ENCODE measurements around the gene BBS7.

BBS7 gene

GRCh38 chr4:121801715-121802075 is 68.6 kb downstream of the BBS7 start:
- Histone ChIP-seq H3K9ac (ENCODE audit: low read depth, low read length, poor library complexity, severe bottlenecking) (peak overlapping the region; percentile 95), H3K9me2 (replicated peaks; ENCODE audit: low read depth, low read length) (no peaks in the 10 kb centered on the region), H3K4me3 (ENCODE audit: low read length, poor library complexity, severe bottlenecking) (peak overlapping the region; percentile 95), H3K27me3 (ENCODE audit: insufficient read depth, low read length, poor library complexity, severe bottlenecking) (peaks cover under 1% of the 10 kb centered on the region), H3F3A (ENCODE audit: low read depth) (no peaks in the 10 kb centered on the region), H3K4me2 (ENCODE audit: low read depth, low read length, poor library complexity, severe bottlenecking) (peak overlapping the region; percentile 97), H3K4me1 (ENCODE audit: insufficient read depth, low read length, poor library complexity, severe bottlenecking) (peaks cover 33% of the 10 kb centered on the region), H3K9me3 (ENCODE audit: insufficient read depth, low read depth, low read length) (no peaks in the 10 kb centered on the region), H3K79me2 (ENCODE audit: insufficient read depth, low read length) (peaks cover 43% of the 10 kb centered on the region), H3K36me3 (ENCODE audit: insufficient read depth, low read length) (peaks cover 13% of the 10 kb centered on the region; the same call in 1 of the 2 replicates), H4K20me1 (ENCODE audit: insufficient read depth, low read length, poor library complexity, severe bottlenecking) (peaks cover 21% of the 10 kb centered on the region), H2AFZ (ENCODE audit: low read length) (peak overlapping the region; percentile 98)
- no peak for TF ChIP-seq EZH2phosphoT487 (IDR thresholded peaks at IDR 0.05; ENCODE audit: borderline replicate concordance)
- TF ChIP-seq, protein P1, sequence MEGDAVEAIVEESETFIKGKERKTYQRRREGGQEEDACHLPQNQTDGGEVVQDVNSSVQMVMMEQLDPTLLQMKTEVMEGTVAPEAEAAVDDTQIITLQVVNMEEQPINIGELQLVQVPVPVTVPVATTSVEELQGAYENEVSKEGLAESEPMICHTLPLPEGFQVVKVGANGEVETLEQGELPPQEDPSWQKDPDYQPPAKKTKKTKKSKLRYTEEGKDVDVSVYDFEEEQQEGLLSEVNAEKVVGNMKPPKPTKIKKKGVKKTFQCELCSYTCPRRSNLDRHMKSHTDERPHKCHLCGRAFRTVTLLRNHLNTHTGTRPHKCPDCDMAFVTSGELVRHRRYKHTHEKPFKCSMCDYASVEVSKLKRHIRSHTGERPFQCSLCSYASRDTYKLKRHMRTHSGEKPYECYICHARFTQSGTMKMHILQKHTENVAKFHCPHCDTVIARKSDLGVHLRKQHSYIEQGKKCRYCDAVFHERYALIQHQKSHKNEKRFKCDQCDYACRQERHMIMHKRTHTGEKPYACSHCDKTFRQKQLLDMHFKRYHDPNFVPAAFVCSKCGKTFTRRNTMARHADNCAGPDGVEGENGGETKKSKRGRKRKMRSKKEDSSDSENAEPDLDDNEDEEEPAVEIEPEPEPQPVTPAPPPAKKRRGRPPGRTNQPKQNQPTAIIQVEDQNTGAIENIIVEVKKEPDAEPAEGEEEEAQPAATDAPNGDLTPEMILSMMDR (conservative IDR thresholded peaks at IDR 0.05; ENCODE audit: low read length), result no peak

GRCh38 chr4:121800961-121801714 is 69.1 kb downstream of the BBS7 start, which contains the start of gene EXOSC9:
EXOSC9 (plus strand) TSS chr4:121801323; CDS start chr4:121801425, 102 bp downstream.
- no peak for TF ChIP-seq EZH2phosphoT487 (IDR thresholded peaks at IDR 0.05; ENCODE audit: borderline replicate concordance)
- TF ChIP-seq, protein P1 (conservative IDR thresholded peaks at IDR 0.05; ENCODE audit: low read length), result no peak
- H3K4me3 ChIP-seq (ENCODE audit: low read length, poor library complexity, severe bottlenecking), result peak within 1 kb of the TSS; percentile 95
- H2AFZ ChIP-seq (ENCODE audit: low read length), result peak within 1 kb of the TSS; percentile 98
- H4K20me1 ChIP-seq (ENCODE audit: insufficient read depth, low read length, poor library complexity, severe bottlenecking), result peaks cover 21% of the 10 kb centered on the region
- H3K79me2 ChIP-seq (ENCODE audit: insufficient read depth, low read length), result peaks cover 43% of the 10 kb centered on the region
- H3K9me3 ChIP-seq (ENCODE audit: insufficient read depth, low read depth, low read length), result no peaks in the 10 kb centered on the region
- peaks cover 6% of the 10 kb centered on the region for H3K27me3 ChIP-seq (ENCODE audit: insufficient read depth, low read length, poor library complexity, severe bottlenecking)
- H3K4me1 ChIP-seq (ENCODE audit: insufficient read depth, low read length, poor library complexity, severe bottlenecking), result peaks cover 33% of the 10 kb centered on the region
- H3K9ac ChIP-seq (ENCODE audit: low read depth, low read length, poor library complexity, severe bottlenecking), result peak within 1 kb of the TSS; percentile 95
- peaks cover 9% of the 10 kb centered on the region; the same call in 1 of the 2 replicates for H3K36me3 ChIP-seq (ENCODE audit: insufficient read depth, low read length)
- no peaks in the 10 kb centered on the region for H3F3A ChIP-seq (ENCODE audit: low read depth)
- peak within 1 kb of the TSS; percentile 97 for H3K4me2 ChIP-seq (ENCODE audit: low read depth, low read length, poor library complexity, severe bottlenecking)
- no peaks in the 10 kb centered on the region for H3K9me2 ChIP-seq (replicated peaks; ENCODE audit: low read depth, low read length)

- peaks cover 21% of the 10 kb centered on the region for H4K20me1 ChIP-seq (ENCODE audit: insufficient read depth, low read length, poor library complexity, severe bottlenecking)
- peaks cover 9% of the 10 kb centered on the region; the same call in 1 of the 2 replicates for H3K36me3 ChIP-seq (ENCODE audit: insufficient read depth, low read length)
- H3K9me3 ChIP-seq (ENCODE audit: insufficient read depth, low read depth, low read length), result no peaks in the 10 kb centered on the region
- H3K4me2 ChIP-seq (ENCODE audit: low read depth, low read length, poor library complexity, severe bottlenecking), result peak overlapping the region; percentile 75
- H3K9ac ChIP-seq (ENCODE audit: low read depth, low read length, poor library complexity, severe bottlenecking), result peak overlapping the region; percentile 95
- H3K9me2 ChIP-seq (replicated peaks; ENCODE audit: low read depth, low read length), result no peaks in the 10 kb centered on the region
- H3K4me3 ChIP-seq (ENCODE audit: low read length, poor library complexity, severe bottlenecking), result peak overlapping the region; percentile 95
- peaks cover 43% of the 10 kb centered on the region for H3K79me2 ChIP-seq (ENCODE audit: insufficient read depth, low read length)
- H3K27me3 ChIP-seq (ENCODE audit: insufficient read depth, low read length, poor library complexity, severe bottlenecking), result peaks cover 7% of the 10 kb centered on the region
- peaks cover 33% of the 10 kb centered on the region for H3K4me1 ChIP-seq (ENCODE audit: insufficient read depth, low read length, poor library complexity, severe bottlenecking)
- H3F3A ChIP-seq (ENCODE audit: low read depth), result no peaks in the 10 kb centered on the region
- TF ChIP-seq EZH2phosphoT487 (IDR thresholded peaks at IDR 0.05; ENCODE audit: borderline replicate concordance), result no peak
- TF ChIP-seq, protein P1 (conservative IDR thresholded peaks at IDR 0.05; ENCODE audit: low read length), result no peak
- peak overlapping the region; percentile 98 for H2AFZ ChIP-seq (ENCODE audit: low read length)
Observed at GRCh38 chr4:121800638-121800960, 69.7 kb downstream of the BBS7 start.

Measured in Loucy (cell line).